Upper lobe of left lung (tissue), 6 donors: ENCODE measurements around the gene ME3. TPM values are rescaled to one million over a fixed set of nuclear protein-coding genes. Genes with fewer than 3 reads are reported as not detected.

Experiments used
- ATAC-seq, 2 donors: fragments of 200-7000 bp; cut with Tn5 transposase; one replicate each; pipeline ENCODE4 v1.9.1; 2022; ENCODE audit warnings: mild to moderate bottlenecking in 2 of 2, moderate library complexity in 2 of 2; ENCODE audit not compliant: low FRiP score in 2 of 2
- DNase-seq, 2 donors: peaks; one replicate each; pipeline ENCODE4 v3.0.0-alpha.2; 2019 to 2020
- H3K27ac ChIP-seq, 4 donors: fragments of 200-600 bp; sonication (generic); one replicate each; pipeline ENCODE4 v1.5.1; 2016 to 2019
- H3K27me3 ChIP-seq, 4 donors: fragments of 200-600 bp; sonication (generic); one replicate each; pipeline ENCODE4 v1.5.1; 2017 to 2019
- H3K36me3 ChIP-seq, 4 donors: fragments of 200-600 bp; sonication (generic); one replicate each; pipeline ENCODE4 v1.5.1; 2016 to 2019
- H3K4me1 ChIP-seq, 4 donors: fragments of 200-600 bp; sonication (generic); one replicate each; pipeline ENCODE4 v1.5.1; 2018 to 2019
- H3K4me3 ChIP-seq, 4 donors: fragments of 200-600 bp; sonication (generic); one replicate each; pipeline ENCODE4 v1.5.1; 2017 to 2019; ENCODE audit warnings: mild to moderate bottlenecking in 2 of 4, moderate library complexity in 1 of 4
- H3K9me3 ChIP-seq, 4 donors: fragments of 200-600 bp; sonication (generic); one replicate each; pipeline ENCODE4 v1.5.1; 2018 to 2019
- CTCF ChIP-seq, 6 experiments: fragments of 450-650 bp in 4 of 6; fragments of 200-600 bp in 2 of 6; sonication (generic) in 2 of 6; IDR thresholded peaks; one replicate each; pipeline ENCODE4 v1.5.1; 2016 to 2019; ENCODE audit warnings: antibody characterized with exemption in 6 of 6
- EP300 ChIP-seq, 4 donors: sonication (generic); formaldehyde crosslinking; IDR thresholded peaks; one replicate each; pipeline ENCODE4 v1.5.1; 2017; ENCODE audit warnings: antibody characterized with exemption in 4 of 4, control low read depth in 2 of 4
- POLR2A ChIP-seq, 4 donors: fragments of 450-650 bp; IDR thresholded peaks; one replicate each; pipeline ENCODE4 v1.5.1; 2016 to 2017; ENCODE audit warnings: antibody characterized with exemption in 4 of 4, mild to moderate bottlenecking in 2 of 4
- POLR2AphosphoS5 ChIP-seq, 2 donors: sonication (generic); formaldehyde crosslinking; IDR thresholded peaks; one replicate each; pipeline ENCODE4 v1.5.1; 2017; ENCODE audit warnings: antibody characterized with exemption in 2 of 2
- WGBS, 2 donors: methylation state at CpG; one replicate each; pipeline ENCODE4 v1.1.5; 2017 to 2018; 5-methylcytosine and 5-hydroxymethylcytosine counted together
- total RNA-seq, 6 donors: library from RNA; depleted of rRNA in 4 of 6; stranded (reverse); fragments of >200 nt in 4 of 6; gene quantifications; one replicate each; pipeline versions ENCODE4 v1.1.0 to v1.2.1, GENCODE V29; 2016 to 2021
- donor health status: DM: no; HTN: no; CAD: no; lungs with moderate emphysema.
- donor health status: DM: no; HTN: yes; CAD: no; lungs with severe emphysema.

Gene ME3
- total RNA-seq, 6 donors from 2014 or later, result 19.5 to 56.6 (median 34.7) TPM

GRCh38 chr11:86513138-86513537 lies 159.3 kb downstream of the ME3 start:
- no peaks in the 10 kb centered on the region for H3K27me3 ChIP-seq
- no peaks in the 10 kb centered on the region for H3K36me3 ChIP-seq
- no peak for DNase-seq
- H3K4me1 ChIP-seq, result peaks cover 3 to 23% (median 8%) of the 10 kb centered on the region in 4 donors
- no peaks in the 10 kb centered on the region for H3K9me3 ChIP-seq
- no peak for ATAC-seq
- WGBS, 2 donors, result 67 to 69% methylated on average over 1 of the region's 1 CpG
- H3K4me3 ChIP-seq, result no peak overlapping the region
- H3K27ac ChIP-seq, result no peak overlapping the region
- TF ChIP-seq CTCF (IDR thresholded peaks at IDR 0.05) (no peak), EP300 (IDR thresholded peaks at IDR 0.05) (no peak), POLR2AphosphoS5 (IDR thresholded peaks at IDR 0.05) (no peak)

DNA sequence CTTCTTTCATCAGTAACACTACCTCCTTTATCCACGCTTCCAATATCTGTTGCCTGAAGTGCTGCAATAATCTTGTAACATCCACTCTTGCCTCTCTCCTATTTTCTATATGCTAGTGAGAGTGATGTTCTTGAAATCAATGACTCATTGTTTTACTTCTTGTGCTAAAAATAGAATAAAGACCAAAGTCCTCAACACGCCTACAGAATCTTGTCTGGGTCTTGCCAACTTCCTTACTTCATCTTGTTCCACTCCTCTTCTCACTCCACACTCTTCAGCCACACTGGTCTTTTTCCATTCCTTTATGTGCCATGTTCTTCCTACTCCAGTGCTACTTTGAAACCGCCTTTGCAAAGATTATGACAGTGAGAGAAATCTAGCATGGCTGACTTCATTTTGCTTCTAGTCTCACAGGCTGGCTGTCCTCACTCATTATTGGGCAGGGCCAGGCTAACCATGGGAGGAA lies 161.3 kb downstream of the ME3 start:
- 57 to 61% methylated on average over 3 of the region's 3 CpGs for WGBS, 2 donors
- peak in 1 of 2 donors; percentile 63 for ATAC-seq

GRCh38 chr11:86510674-86511073 lies 161.7 kb downstream of the ME3 start:
- 62 to 67% methylated on average over 3 of the region's 3 CpGs for WGBS, 2 donors
- Histone ChIP-seq H3K9me3 (no peaks in the 10 kb centered on the region), H3K27me3 (no peaks in the 10 kb centered on the region), H3K27ac (no peak overlapping the region), H3K4me1 (peaks cover 2 to 17% (median 4%) of the 10 kb centered on the region in 4 donors), H3K36me3 (no peaks in the 10 kb centered on the region), H3K4me3 (no peak overlapping the region)
- DNase-seq (no peak), ATAC-seq (no peak)
- TF ChIP-seq EP300 (IDR thresholded peaks at IDR 0.05), result no peak
- TF ChIP-seq POLR2A (IDR thresholded peaks at IDR 0.05), result no peak
- TF ChIP-seq POLR2AphosphoS5 (IDR thresholded peaks at IDR 0.05), result no peak
- TF ChIP-seq CTCF (IDR thresholded peaks at IDR 0.05), result no peak

More for the DNA sequence above, 161.3 kb downstream of the ME3 start:
- H3K4me3 ChIP-seq, result no peak overlapping the region
- no peaks in the 10 kb centered on the region for H3K36me3 ChIP-seq
- no peak for TF ChIP-seq POLR2AphosphoS5 (IDR thresholded peaks at IDR 0.05)
- TF ChIP-seq POLR2A (IDR thresholded peaks at IDR 0.05), result no peak
- peak in 1 of 4 donors; percentile 53 for TF ChIP-seq EP300 (IDR thresholded peaks at IDR 0.05)
- TF ChIP-seq CTCF (IDR thresholded peaks at IDR 0.05), result no peak
- no peak for DNase-seq
- peaks cover 3 to 19% (median 7%) of the 10 kb centered on the region in 4 donors for H3K4me1 ChIP-seq
- no peaks in the 10 kb centered on the region for H3K27me3 ChIP-seq
- no peak overlapping the region for H3K27ac ChIP-seq
- no peaks in the 10 kb centered on the region for H3K9me3 ChIP-seq

- no peak for DNase-seq
- Histone ChIP-seq H3K9me3 (no peaks in the 10 kb centered on the region), H3K27ac (no peak overlapping the region), H3K36me3 (no peaks in the 10 kb centered on the region), H3K4me1 (peaks cover 0 to 15% (median 0%) of the 10 kb centered on the region in 4 donors), H3K4me3 (no peak overlapping the region), H3K27me3 (no peaks in the 10 kb centered on the region)
- WGBS, 2 donors, result 94 to 95% methylated on average over 2 of the region's 2 CpGs
- peak in 1 of 2 donors; percentile 26 for ATAC-seq
- TF ChIP-seq POLR2A (IDR thresholded peaks at IDR 0.05) (no peak), POLR2AphosphoS5 (IDR thresholded peaks at IDR 0.05) (no peak)
Observed at GRCh38 chr11:86510097-86510496, 162.3 kb downstream of the ME3 start.

GRCh38 chr11:86509588-86509974 lies 162.8 kb downstream of the ME3 start:
- Histone ChIP-seq H3K4me3 (no peak overlapping the region), H3K4me1 (peaks cover 0 to 14% (median 0%) of the 10 kb centered on the region in 4 donors), H3K27me3 (no peaks in the 10 kb centered on the region), H3K36me3 (no peaks in the 10 kb centered on the region), H3K9me3 (no peaks in the 10 kb centered on the region), H3K27ac (no peak overlapping the region)
- 0 to 25% methylated on average over 2 of the region's 2 CpGs for WGBS, 2 donors
- peak in 1 of 2 donors; percentile 53 for ATAC-seq
- no peak for TF ChIP-seq CTCF (IDR thresholded peaks at IDR 0.05)
- TF ChIP-seq POLR2A (IDR thresholded peaks at IDR 0.05), result no peak
- TF ChIP-seq POLR2AphosphoS5 (IDR thresholded peaks at IDR 0.05), result no peak
- TF ChIP-seq EP300 (IDR thresholded peaks at IDR 0.05), result no peak
- DNase-seq, result no peak
